ENCODE measurements around the gene PDCD4. TPM values are rescaled to one million over a fixed set of nuclear protein-coding genes. Genes with fewer than 3 reads are reported as not detected.
A peak's percentile ranks its signal among the peaks of the same experiment; 100 is the strongest.

The PDCD4 gene
- total and polyA plus RNA-seq, 2 of the 4 experiments (the other 2 are of a cell fraction) = 10.9 to 49.7 TPM

DNA sequence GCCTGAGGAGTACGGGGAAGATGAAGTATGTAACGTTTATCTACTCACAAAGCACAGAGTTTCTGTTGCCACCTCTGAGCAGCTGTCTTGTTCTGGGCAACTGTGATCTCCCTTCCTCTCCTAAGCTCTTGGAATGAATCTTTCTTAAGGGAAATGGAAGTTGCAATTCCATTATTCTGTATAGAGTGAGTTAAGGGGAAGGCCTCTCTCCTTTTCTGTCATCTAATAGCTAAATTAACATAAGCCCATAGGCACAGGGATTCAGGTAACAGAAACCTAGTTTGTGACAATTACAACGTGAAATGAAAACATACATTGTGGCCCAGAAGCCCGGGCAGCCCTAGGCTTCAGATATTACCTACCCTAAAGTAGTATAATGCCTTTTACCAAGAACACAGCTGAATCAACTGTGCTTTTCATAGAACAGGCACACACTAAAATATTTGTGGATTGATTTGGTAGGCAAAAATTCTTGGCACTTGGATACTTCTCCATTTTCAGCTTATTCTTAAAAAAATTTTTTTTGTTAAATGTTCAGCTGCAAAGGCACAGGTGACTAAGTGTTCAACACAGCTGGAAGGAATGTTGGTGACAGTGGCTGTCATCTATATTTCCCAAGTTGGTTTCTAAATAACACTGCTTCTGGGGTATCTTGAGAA lies 3.8 kb upstream of the PDCD4 start:
- Histone ChIP-seq H3K4ac (ENCODE audit: low read depth, low read length) (no peak overlapping the region), H2BK15ac (ENCODE audit: low read depth, low read length) (peak overlapping the region; percentile 52; the same call in 1 of the 3 replicates), H3K9me3 (ENCODE audit: control insufficient read depth, insufficient read depth, low read length) (no peaks in the 10 kb centered on the region), H3K9me1 (ENCODE audit: insufficient read depth, low read length) (peaks cover 17% of the 10 kb centered on the region), H4K8ac (ENCODE audit: low read depth in 2 of 2, low read length in 2 of 2) (0 out of 4 replicates have a peak overlapping the region, but pooled peaks of 1 of the 2 experiments have one; percentile 9), H3K4me1 (ENCODE audit: control insufficient read depth, insufficient read depth, low read length) (peaks cover 13% of the 10 kb centered on the region), H3K79me1 (ENCODE audit: low read depth in 1 of 2, low read length in 2 of 2) (peaks cover 0 to 9% of the 10 kb centered on the region in 2 experiments; a peak in 2 of 4 replicates), H4K5ac (ENCODE audit: low read depth, low read length) (no peak overlapping the region), H2AFZ (replicated peaks; ENCODE audit: low read length, poor library complexity) (peak overlapping the region; percentile 9), H4K91ac (ENCODE audit: insufficient read depth, low read depth, low read length) (no peak overlapping the region; the same call in 1 of the 2 replicates), H4K20me1 (ENCODE audit: insufficient read depth, low read length) (no peaks in the 10 kb centered on the region), H3K27me3 (ENCODE audit: control insufficient read depth, insufficient read depth, low read length) (no peaks in the 10 kb centered on the region), H2AK9ac (replicated peaks; ENCODE audit: low read depth, low read length, poor library complexity) (no peak overlapping the region), H3K4me3 (ENCODE audit: insufficient read depth, low read depth, low read length) (no peak overlapping the region), H3K56ac (ENCODE audit: extremely low read depth, insufficient read depth, low read length) (no peak overlapping the region), H2BK5ac (ENCODE audit: low read depth, low read length, poor library complexity, severe bottlenecking) (no peak overlapping the region), H3K14ac (replicated peaks; ENCODE audit: low read depth, low read length) (0 out of 2 replicates have a peak overlapping the region, but pooled peaks have one; percentile 57), H3K27ac (ENCODE audit: insufficient read depth, low read length) (no peak overlapping the region), H2BK120ac (ENCODE audit: low read depth, low read length) (peak overlapping the region; percentile 43; the same call in 1 of the 2 replicates), H2AK5ac (ENCODE audit: low read depth, low read length) (no peak overlapping the region), H3K18ac (ENCODE audit: low read depth, low read length) (no peak overlapping the region), H3K9ac (ENCODE audit: low read depth, low read length) (no peak overlapping the region), H3K23ac (ENCODE audit: low read depth, low read length) (peak overlapping the region; percentile 50; the same call in 1 of the 2 replicates), H3K4me2 (ENCODE audit: low read depth, low read length) (no peak overlapping the region), H2BK20ac (ENCODE audit: low read depth, low read length) (peak overlapping the region; percentile 33; the same call in 1 of the 2 replicates), H3K36me3 (ENCODE audit: control insufficient read depth, insufficient read depth, low read length) (no peaks in the 10 kb centered on the region)
- intact Hi-C loops (cut with micrococcal nuclease) = no loop called here
- ATAC-seq (ENCODE audit: low read depth) (no peak), DNase-seq (no peak)
- dilution Hi-C loops (cut with HindIII; ENCODE audit: low sequenced_read_pairs, unreplicated experiment) = no loop called here
- TF ChIP-seq RFX5 (IDR thresholded peaks at IDR 0.05; ENCODE audit: low read depth, low read length) (no peak), RCOR1 (IDR thresholded peaks at IDR 0.05; ENCODE audit: insufficient replicate concordance, low read length) (no peak), NFE2L2 (IDR thresholded peaks at IDR 0.05; ENCODE audit: low read depth, low read length) (no peak)
- BruUV-seq (replicated peaks) = no TSS peak
- WGBS, 2 experiments (ENCODE audit: extremely low coverage in 2 of 2, insufficient read length in 1 of 2) = no CpG with 5 or more reads among the region's 4 CpGs
- in situ Hi-C loops (cut with MboI; ENCODE audit: low sequenced_read_pairs) = no loop called here
- ChIA-PET CTCF (interaction anchor here (1.6 kb wide), 1 partner anchor 15 kb away, joined by 4 read pairs; no protein-coding TSS in a partner anchor), POLR2A (ENCODE audit: unreplicated experiment) (no interaction called here)

All from IMR-90 (cell line).